Esophagus squamous epithelium (tissue), 4 donors: ENCODE results near the gene COASY.

ENCODE experiments used
- CTCF ChIP-seq, 6 experiments: fragments of 450-650 bp in 4 of 6; fragments of 200-600 bp in 2 of 6; sonication (generic) in 2 of 6; IDR thresholded peaks; one replicate each; pipeline ENCODE4 v1.5.1; 2016 to 2019; ENCODE audit warnings: antibody characterized with exemption in 6 of 6, mild to moderate bottlenecking in 4 of 6, moderate library complexity in 4 of 6
- POLR2A ChIP-seq, 4 donors: fragments of 450-650 bp; IDR thresholded peaks; one replicate each; pipeline ENCODE4 v1.6.1; 2017; ENCODE audit warnings: antibody characterized with exemption in 4 of 4, mild to moderate bottlenecking in 4 of 4, moderate library complexity in 3 of 4

GRCh38 chr17:42603318-42603717 is 41.4 kb downstream of the COASY start:
- TF ChIP-seq CTCF (IDR thresholded peaks at IDR 0.05) (no peak), POLR2A (IDR thresholded peaks at IDR 0.05) (no peak)
